ENCODE measurements around the gene GNL1. TPM values are rescaled to one million over a fixed set of nuclear protein-coding genes. Genes with fewer than 3 reads are reported as not detected.

The GNL1 gene
- total and polyA plus RNA-seq, 2 donors (not counting 1 experiment from before 2014, with no cell fraction given), result 36.0 to 107 TPM

DNA sequence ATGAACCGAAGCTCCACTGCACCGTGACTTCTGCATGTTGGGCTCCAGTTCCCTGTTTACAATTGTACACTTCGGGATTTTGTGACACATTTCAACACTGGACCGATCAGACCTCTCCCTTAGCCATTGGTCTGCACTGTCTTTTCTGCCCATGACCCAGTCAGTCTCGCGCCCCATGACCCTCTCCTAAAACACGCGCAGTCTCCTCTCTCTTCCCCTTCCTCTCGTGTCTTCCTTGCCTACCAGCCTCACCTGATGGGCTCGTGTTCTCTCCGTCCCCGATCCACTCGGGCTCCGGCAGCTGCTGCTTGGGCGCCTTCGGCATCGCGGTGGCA, 14.4 kb upstream of the GNL1 start:
- H3K79me2 ChIP-seq (ENCODE audit: control insufficient read depth, insufficient read depth, low read length), result peaks cover 67% of the 10 kb centered on the region
- WGBS (ENCODE audit: insufficient coverage), result 3% methylated on average over 12 of the region's 18 CpGs
- TF ChIP-seq CTCF (IDR thresholded peaks at IDR 0.05) (no peak), EZH2 (IDR thresholded peaks at IDR 0.05; ENCODE audit: borderline replicate concordance, insufficient read depth, low read depth, low read length, poor library complexity, severe bottlenecking) (no peak)
- intact Hi-C loops (cut with micrococcal nuclease), result loop anchor here (1.0 to 5.0 kb wide), 9 partner anchors 14 to 172 kb away; partner anchors contain the start of genes DHX16, FLOT1, GNL1 and IER3
- ChIA-PET CTCF (interaction anchor here (0.6 to 2.7 kb wide), 14 partner anchors 12 to 698 kb away, joined by 3 to 29 read pairs (median 4); no protein-coding TSS in a partner anchor), POLR2A (interaction anchor here (0.6 to 2.3 kb wide), 8 partner anchors 10 to 103 kb away, joined by 3 to 19 read pairs (median 5); partner anchors contain the start of genes GNL1, MRPS18B, PPP1R10 and PRR3)
- Mint-ChIP-seq H3K27me3 (no peaks in the 10 kb centered on the region), H3K4me3 (peak overlapping the region; percentile 96), H3K27ac (peak overlapping the region; percentile 93), H3K9me3 (ENCODE audit: insufficient read depth) (no peaks in the 10 kb centered on the region), H3K4me1 (peaks cover 54% of the 10 kb centered on the region)
- H3K4me1 ChIP-seq (ENCODE audit: control insufficient read depth in 2 of 2, insufficient read depth in 2 of 2, low read length in 2 of 2), result peaks cover 25 to 32% of the 10 kb centered on the region in 2 donors
- H3K4me2 ChIP-seq (replicated peaks; ENCODE audit: low read depth, low read length, poor library complexity, severe bottlenecking), result peak overlapping the region; percentile 72
- DNase-seq, result no peak
- peak overlapping the region; percentile 69 to 93 (median 87) for H3K4me3 ChIP-seq (ENCODE audit: control extremely low read depth in 1 of 5, extremely low read depth in 1 of 5, insufficient read depth in 1 of 5, low read depth in 2 of 5, low read length in 4 of 5)
- H3K27ac ChIP-seq (ENCODE audit: low read length in 2 of 2), result peak overlapping the region; percentile 55 to 92
- peak; percentile 9 for ATAC-seq (ENCODE audit: low read depth)
- peak overlapping the region; percentile 88 for H3K9ac ChIP-seq (ENCODE audit: low read length)
- peak overlapping the region; percentile 85 for H2AFZ ChIP-seq (ENCODE audit: insufficient read depth, low read depth, low read length, poor library complexity, severe bottlenecking)
- H3K27me3 ChIP-seq (replicated peaks in 1 of 4; ENCODE audit: control extremely low read depth in 1 of 4, control insufficient read depth in 3 of 4, insufficient read depth in 4 of 4, low read length in 3 of 4), result no peaks in the 10 kb centered on the region
- peaks cover 0 to 4% of the 10 kb centered on the region in 2 experiments for H3K36me3 ChIP-seq (replicated peaks in 1 of 2; ENCODE audit: control extremely low read depth in 1 of 2, control insufficient read depth in 1 of 2, extremely low read depth in 1 of 2, insufficient read depth in 2 of 2, low read length in 1 of 2)
- H4K20me1 ChIP-seq (ENCODE audit: control insufficient read depth, insufficient read depth, low read length, poor library complexity, severe bottlenecking), result peaks cover 29% of the 10 kb centered on the region
- H3K9me3 ChIP-seq (ENCODE audit: control extremely low read depth in 1 of 3, control insufficient read depth in 2 of 3, insufficient read depth in 1 of 3, low read length in 2 of 3), result no peaks in the 10 kb centered on the region

GRCh38 chr6:30570263-30570662, 14.0 kb upstream of the GNL1 start:
- intact Hi-C loops (cut with micrococcal nuclease), result loop anchor here (5.0 kb wide), 1 partner anchor 172 kb away; the partner anchor contains the start of genes FLOT1 and IER3
- Mint-ChIP-seq H3K27ac (peak overlapping the region; percentile 72), H3K27me3 (no peaks in the 10 kb centered on the region), H3K9me3 (ENCODE audit: insufficient read depth) (no peaks in the 10 kb centered on the region), H3K4me1 (peaks cover 51% of the 10 kb centered on the region), H3K4me3 (peak overlapping the region; percentile 96)
- Histone ChIP-seq H3K4me1 (ENCODE audit: control insufficient read depth in 2 of 2, insufficient read depth in 2 of 2, low read length in 2 of 2) (peaks cover 25 to 32% of the 10 kb centered on the region in 2 donors), H4K20me1 (ENCODE audit: control insufficient read depth, insufficient read depth, low read length, poor library complexity, severe bottlenecking) (peaks cover 25% of the 10 kb centered on the region), H3K9me3 (ENCODE audit: control extremely low read depth in 1 of 3, control insufficient read depth in 2 of 3, insufficient read depth in 1 of 3, low read length in 2 of 3) (no peaks in the 10 kb centered on the region), H3K36me3 (replicated peaks in 1 of 2; ENCODE audit: control extremely low read depth in 1 of 2, control insufficient read depth in 1 of 2, extremely low read depth in 1 of 2, insufficient read depth in 2 of 2, low read length in 1 of 2) (peaks cover 0 to 4% of the 10 kb centered on the region in 2 experiments), H3K79me2 (ENCODE audit: control insufficient read depth, insufficient read depth, low read length) (peaks cover 62% of the 10 kb centered on the region), H2AFZ (ENCODE audit: insufficient read depth, low read depth, low read length, poor library complexity, severe bottlenecking) (peak overlapping the region; percentile 85), H3K9ac (ENCODE audit: low read length) (peak overlapping the region; percentile 88), H3K27me3 (replicated peaks in 1 of 4; ENCODE audit: control extremely low read depth in 1 of 4, control insufficient read depth in 3 of 4, insufficient read depth in 4 of 4, low read length in 3 of 4) (no peaks in the 10 kb centered on the region), H3K4me2 (replicated peaks; ENCODE audit: low read depth, low read length, poor library complexity, severe bottlenecking) (peak overlapping the region; percentile 72), H3K4me3 (ENCODE audit: control extremely low read depth in 1 of 5, extremely low read depth in 1 of 5, insufficient read depth in 1 of 5, low read depth in 2 of 5, low read length in 4 of 5) (peak overlapping the region in 4 of 5 experiments; percentile 69 to 93 (median 89)), H3K27ac (ENCODE audit: low read length in 2 of 2) (peak overlapping the region in 1 of 2 donors; percentile 92)
- ATAC-seq (ENCODE audit: low read depth) (no peak), DNase-seq (no peak)
- TF ChIP-seq CTCF (IDR thresholded peaks at IDR 0.05) (no peak), EZH2 (IDR thresholded peaks at IDR 0.05; ENCODE audit: borderline replicate concordance, insufficient read depth, low read depth, low read length, poor library complexity, severe bottlenecking) (no peak)
- ChIA-PET CTCF (interaction anchor here (0.9 to 2.7 kb wide), 9 partner anchors 19 to 161 kb away, joined by 3 to 29 read pairs (median 6); no protein-coding TSS in a partner anchor), POLR2A (interaction anchor here (0.6 to 2.3 kb wide), 5 partner anchors 14 to 48 kb away, joined by 3 to 19 read pairs (median 10); partner anchors contain the start of genes GNL1, MRPS18B, PPP1R10 and PRR3)
- WGBS (ENCODE audit: insufficient coverage), result 85% methylated on average over 1 of the region's 1 CpG

Measured in B cell (primary cell).